Activated T-helper 1 cell treated with anti-CD3 and anti-CD28 coated beads, Interleukin-12 subunit alpha, Interleukin-12 subunit beta, Interleukin-2, Interleukin-4 antibody, amounts not matched to agents 30 ng/mL and 10 ng/mL and 1 ng/mL, durations not matched to agents 14 hours and 24 hours and 36 hours (primary cell): ENCODE results near the gene CCNT1. TPM values are rescaled to one million over a fixed set of nuclear protein-coding genes. Genes with fewer than 3 reads are reported as not detected.
"Not testable (repeated sequence)": the region's sequence is repeated elsewhere in the genome, so short reads cannot be mapped to it uniquely, and the experiment has no call there.

ENCODE experiments used
- DNase-seq: peaks from one replicate; pipeline ENCODE4 v3.0.0; 2021; ENCODE audit warnings: low spot score
- H3K27ac Mint-ChIP-seq: one replicate; pipeline ENCODE4 v1.8.0; 2021; ENCODE audit warnings: mild to moderate bottlenecking, mixed read lengths
- H3K27me3 Mint-ChIP-seq: one replicate; pipeline ENCODE4 v1.8.0; 2022; ENCODE audit warnings: mild to moderate bottlenecking, moderate library complexity, mixed read lengths; ENCODE audit not compliant: insufficient read depth
- H3K36me3 Mint-ChIP-seq: one replicate; pipeline ENCODE4 v1.8.0; 2021; ENCODE audit warnings: low read depth, mixed read lengths
- H3K4me1 Mint-ChIP-seq: one replicate; pipeline ENCODE4 v1.8.0; 2021; ENCODE audit warnings: low read depth, mixed read lengths
- H3K4me3 Mint-ChIP-seq: one replicate; pipeline ENCODE4 v1.8.0; 2021; ENCODE audit warnings: mild to moderate bottlenecking, moderate library complexity, mixed read lengths
- H3K9me3 Mint-ChIP-seq: one replicate; pipeline ENCODE4 v1.8.0; 2021; ENCODE audit warnings: mixed read lengths
- intact Hi-C: fragments of 100-400 bp; cut with micrococcal nuclease; formaldehyde crosslinking; loops from one replicate; pipeline ENCODE4 v1.15.1; 2024
- total RNA-seq: library from RNA; stranded (reverse); gene quantifications from 2 replicates; pipeline ENCODE4 v1.2.3, GENCODE V29; 2022

The CCNT1 gene
- total RNA-seq = 67.2 and 67.7 TPM in 2 replicates

DNA sequence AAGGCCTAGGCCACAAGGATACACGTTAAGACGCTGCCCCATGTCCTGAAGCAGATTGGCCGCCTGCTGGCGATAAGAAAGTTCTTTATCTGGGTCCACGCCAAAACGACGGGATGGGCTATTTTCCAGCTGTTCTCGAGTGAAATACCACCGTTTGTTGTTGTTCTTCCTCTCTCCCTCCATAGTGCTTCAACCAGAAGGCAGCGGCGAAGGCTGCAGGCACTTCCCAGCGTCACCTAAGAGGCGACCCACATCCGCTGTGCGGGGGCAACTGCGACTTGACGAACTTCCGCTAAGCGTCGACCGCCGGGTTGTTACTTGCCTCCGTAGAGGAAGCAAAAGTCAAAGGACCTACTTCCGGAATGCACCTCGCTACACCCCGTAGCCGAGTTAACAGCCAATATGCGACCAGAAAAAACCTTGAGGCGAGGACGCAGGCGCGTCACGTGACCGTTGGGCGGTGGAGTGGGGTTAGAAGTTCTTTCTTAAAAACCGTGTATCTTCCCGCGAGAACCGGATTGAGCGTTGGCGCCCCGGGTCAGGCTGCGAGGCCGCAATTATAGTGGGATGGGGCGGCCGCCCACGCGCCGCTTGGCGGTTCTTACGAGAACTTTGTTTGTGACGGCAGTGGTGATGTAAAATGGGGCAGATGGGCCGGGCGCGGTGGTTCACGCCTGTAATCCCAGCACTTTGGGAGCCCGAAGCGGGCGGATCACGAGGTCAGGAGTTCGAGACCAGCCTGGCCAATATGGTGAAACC lies at the start of gene CCNT1:
CCNT1 (minus strand) TSS at position 215 of the 759 bp plus-strand sequence; CDS start at position 183, 32 bp downstream.
- intact Hi-C loops = loop anchor here (1.0 to 10.0 kb wide), 11 partner anchors 34 to 1012 kb away; partner anchors contain the start of genes ASB8, CACNB3, DDX23 and KANSL2
- peaks cover 23% of the 10 kb centered on the region for H3K9me3 Mint-ChIP-seq
- H3K4me3 Mint-ChIP-seq = peak within 1 kb of the TSS; percentile 90
- H3K27me3 Mint-ChIP-seq = no peaks in the 10 kb centered on the region
- H3K4me1 Mint-ChIP-seq = peaks cover 43% of the 10 kb centered on the region
- H3K36me3 Mint-ChIP-seq = peaks cover 33% of the 10 kb centered on the region
- peak; percentile 99 for DNase-seq
- H3K27ac Mint-ChIP-seq = peak within 1 kb of the TSS; percentile 93

DNA sequence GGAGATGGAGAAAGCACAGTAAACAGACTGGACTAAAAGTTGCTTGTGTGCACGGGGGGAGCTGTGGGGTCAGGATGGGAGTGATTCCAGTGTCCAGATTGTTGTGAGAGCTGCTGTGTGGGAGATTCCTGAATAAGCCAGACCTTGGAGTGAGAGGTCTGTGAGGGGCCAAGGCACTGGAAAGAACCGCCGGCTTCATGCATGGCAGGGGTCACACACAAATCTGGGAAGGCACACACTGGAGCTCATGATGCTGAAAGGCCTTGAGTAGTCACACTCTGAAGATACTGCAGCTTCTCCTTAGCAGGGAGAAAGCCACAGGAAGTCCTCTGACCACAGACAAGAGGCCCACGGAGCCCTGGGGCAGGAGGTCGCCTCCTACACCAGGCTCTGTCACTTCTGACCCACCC lies 49.3 kb upstream of the CCNT1 start:
- no peaks in the 10 kb centered on the region for H3K27me3 Mint-ChIP-seq
- H3K27ac Mint-ChIP-seq = no peak overlapping the region
- H3K9me3 Mint-ChIP-seq = no peaks in the 10 kb centered on the region
- no peak overlapping the region for H3K4me3 Mint-ChIP-seq
- peaks cover 16% of the 10 kb centered on the region for H3K4me1 Mint-ChIP-seq
- intact Hi-C loops = no loop called here
- no peaks in the 10 kb centered on the region for H3K36me3 Mint-ChIP-seq
- peak; percentile 10 for DNase-seq

DNA sequence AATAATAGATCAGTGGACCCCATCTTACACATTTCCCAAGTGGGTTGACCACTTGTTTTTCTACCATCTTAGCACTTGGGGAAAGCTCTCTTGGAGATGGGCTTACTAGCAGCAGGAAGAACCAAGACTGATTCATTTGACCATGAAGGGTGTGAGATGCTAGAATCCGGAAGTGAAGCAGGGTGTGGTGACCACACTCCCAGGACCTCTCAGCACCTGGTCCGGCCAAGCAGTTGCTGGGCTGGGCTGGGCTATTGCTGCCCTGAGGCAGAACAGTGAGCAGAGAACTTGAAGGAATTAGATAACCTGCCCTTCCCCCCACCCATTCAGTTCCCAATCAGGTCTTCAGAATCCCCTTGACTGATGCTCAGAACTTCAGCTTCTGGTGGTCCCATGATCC lies 48.0 kb upstream of the CCNT1 start:
- intact Hi-C loops = no loop called here
- Mint-ChIP-seq H3K9me3 (no peaks in the 10 kb centered on the region), H3K4me1 (peaks cover 16% of the 10 kb centered on the region), H3K36me3 (no peaks in the 10 kb centered on the region), H3K4me3 (no peak overlapping the region), H3K27ac (no peak overlapping the region), H3K27me3 (no peaks in the 10 kb centered on the region)
- no peak for DNase-seq

DNA sequence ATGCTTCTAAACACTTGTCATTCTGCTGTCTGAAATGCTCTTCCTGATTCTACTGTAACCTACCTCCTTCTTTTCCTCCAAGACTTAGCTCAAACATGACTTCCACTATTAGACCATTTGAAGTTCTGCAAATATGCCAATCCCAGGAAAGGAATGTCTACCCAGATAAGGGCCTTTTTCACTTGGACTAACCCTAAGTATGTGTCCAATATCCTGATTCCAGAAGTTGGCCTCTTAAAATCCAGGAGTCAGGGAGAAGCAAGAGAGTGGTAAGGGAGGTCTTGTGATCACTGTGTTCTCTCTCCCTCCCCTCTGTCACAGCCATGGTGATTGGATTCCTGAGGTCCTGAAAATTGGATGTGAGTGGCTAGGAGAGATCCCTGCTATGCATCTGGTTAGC lies 42.2 kb upstream of the CCNT1 start:
- DNase-seq = no peak
- intact Hi-C loops = no loop called here
- no peak overlapping the region for H3K4me3 Mint-ChIP-seq
- no peaks in the 10 kb centered on the region for H3K36me3 Mint-ChIP-seq
- H3K27ac Mint-ChIP-seq = no peak overlapping the region
- no peaks in the 10 kb centered on the region for H3K4me1 Mint-ChIP-seq
- H3K9me3 Mint-ChIP-seq = no peaks in the 10 kb centered on the region
- H3K27me3 Mint-ChIP-seq = peaks cover 3% of the 10 kb centered on the region

DNA sequence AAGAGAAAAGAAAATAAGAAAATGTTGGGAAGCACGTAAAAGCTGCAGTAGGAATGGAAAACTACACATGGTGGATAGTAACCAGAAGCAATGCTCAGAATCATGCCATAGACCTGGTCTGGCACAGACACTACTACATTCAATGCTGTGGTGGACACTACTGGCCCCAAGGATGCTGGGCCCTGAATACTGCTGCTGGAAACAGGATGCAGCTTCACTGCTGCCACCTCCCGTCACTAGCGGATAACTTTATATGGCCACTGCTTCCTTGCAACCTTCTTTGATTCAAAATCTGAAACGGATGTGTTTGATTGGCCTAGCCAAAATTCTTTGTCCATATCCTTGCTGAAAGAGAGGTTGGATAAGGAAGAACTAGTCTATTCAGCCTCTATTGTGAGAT lies 41.7 kb upstream of the CCNT1 start:
- Mint-ChIP-seq H3K27me3 (peaks cover 3% of the 10 kb centered on the region), H3K36me3 (no peaks in the 10 kb centered on the region), H3K4me1 (no peaks in the 10 kb centered on the region), H3K27ac (no peak overlapping the region), H3K9me3 (no peaks in the 10 kb centered on the region), H3K4me3 (no peak overlapping the region)
- intact Hi-C loops = no loop called here
- no peak for DNase-seq

DNA sequence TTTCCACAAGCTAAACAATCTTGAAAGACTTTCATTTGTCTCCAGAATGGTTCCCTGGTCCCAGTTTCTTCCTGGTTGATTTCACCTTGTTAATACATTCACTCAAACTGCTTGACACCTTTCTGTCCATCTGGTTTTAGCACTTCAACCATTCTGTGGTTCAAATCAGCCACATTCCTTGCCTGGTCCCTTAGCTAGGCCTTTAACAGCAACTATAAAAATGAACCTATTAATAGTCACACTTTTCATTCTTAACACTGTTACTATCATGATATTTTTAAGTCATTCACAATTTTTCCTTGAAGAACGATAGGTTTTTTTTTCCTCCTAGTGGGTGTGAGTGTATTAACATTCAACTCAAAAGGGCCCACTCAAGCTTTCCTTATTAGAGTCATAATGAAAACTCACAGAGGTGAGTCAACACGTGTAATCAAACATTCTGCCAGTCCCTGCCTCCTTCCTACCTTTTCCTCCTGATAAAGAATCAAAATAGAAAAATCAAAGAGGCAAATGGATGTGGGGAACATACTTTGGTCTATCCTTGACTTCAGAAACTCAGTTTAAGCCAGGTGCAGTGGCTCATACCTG lies 34.4 kb upstream of the CCNT1 start:
- H3K4me1 Mint-ChIP-seq = peaks cover 15% of the 10 kb centered on the region
- no peak overlapping the region for H3K4me3 Mint-ChIP-seq
- no peak for DNase-seq
- H3K36me3 Mint-ChIP-seq = no peaks in the 10 kb centered on the region
- peaks cover 7% of the 10 kb centered on the region for H3K27me3 Mint-ChIP-seq
- H3K27ac Mint-ChIP-seq = peak overlapping the region; percentile 14
- intact Hi-C loops = loop anchor here (1.0 to 2.0 kb wide), 2 partner anchors 35 to 68 kb away; partner anchors contain the start of genes CCNT1 and KANSL2
- H3K9me3 Mint-ChIP-seq = no peaks in the 10 kb centered on the region

DNA sequence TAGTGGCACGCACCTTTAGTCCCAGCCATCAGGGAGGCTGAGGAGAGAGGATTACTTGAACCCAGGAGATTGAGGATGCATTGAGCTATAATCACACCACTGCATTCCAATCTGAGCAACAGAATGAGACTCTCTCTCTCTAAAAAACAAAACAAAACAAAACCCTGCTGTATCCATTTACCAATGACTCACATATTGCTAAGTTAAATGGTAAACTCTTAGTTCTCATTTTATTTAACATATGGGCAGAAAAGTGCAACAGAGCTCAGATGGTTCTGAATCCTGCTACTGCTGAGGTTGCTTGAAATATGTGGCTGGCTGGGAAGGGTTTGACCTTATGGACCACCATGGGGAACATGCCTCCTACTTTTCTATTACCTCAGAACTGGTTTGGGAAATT lies 33.7 kb upstream of the CCNT1 start:
- no peaks in the 10 kb centered on the region for H3K36me3 Mint-ChIP-seq
- intact Hi-C loops = loop anchor here (2.0 kb wide), 1 partner anchor 67 kb away; the partner anchor contains the start of gene KANSL2
- H3K27ac Mint-ChIP-seq = no peak overlapping the region
- H3K9me3 Mint-ChIP-seq = no peaks in the 10 kb centered on the region
- no peak overlapping the region for H3K4me3 Mint-ChIP-seq
- H3K27me3 Mint-ChIP-seq = peaks cover 8% of the 10 kb centered on the region
- H3K4me1 Mint-ChIP-seq = peaks cover 15% of the 10 kb centered on the region
- no peak for DNase-seq

DNA sequence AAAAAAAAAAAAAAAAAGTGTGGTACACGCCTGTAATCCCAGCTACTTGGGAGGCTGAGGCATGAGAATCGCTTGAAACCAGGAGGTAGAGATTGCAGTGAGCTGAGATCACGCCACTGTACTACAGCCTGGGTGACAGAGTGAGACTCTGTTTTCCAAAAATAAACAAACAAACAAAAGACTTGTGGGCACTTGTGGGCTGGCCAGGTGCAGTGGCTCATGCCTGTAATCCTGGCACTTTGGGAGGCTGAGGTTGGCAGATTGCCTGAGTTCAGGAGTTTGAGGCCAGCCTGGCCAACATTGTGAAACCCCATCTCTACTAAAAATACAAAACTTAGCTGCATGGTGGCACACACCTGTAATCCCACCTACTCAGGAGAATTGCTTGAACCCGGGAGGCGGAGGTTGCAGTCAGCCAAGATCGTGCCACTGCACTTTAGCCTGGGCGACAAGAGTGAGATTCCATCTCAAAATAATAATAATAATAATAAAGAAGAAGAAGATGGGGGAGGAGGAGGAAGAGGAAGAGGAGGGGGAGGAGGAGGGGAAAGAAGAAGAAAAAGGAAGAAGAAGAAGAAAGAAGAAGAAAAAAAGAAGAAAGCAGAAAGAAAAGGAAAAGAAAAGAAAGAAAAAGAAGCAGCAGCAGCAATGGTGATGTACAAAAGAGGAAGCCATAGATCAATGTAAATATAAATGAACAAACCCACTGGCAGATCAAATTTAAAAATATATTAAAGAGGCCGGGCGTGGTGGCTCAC lies 27.9 kb upstream of the CCNT1 start:
- no peaks in the 10 kb centered on the region for H3K4me1 Mint-ChIP-seq
- H3K27me3 Mint-ChIP-seq = peaks cover 23% of the 10 kb centered on the region

DNA sequence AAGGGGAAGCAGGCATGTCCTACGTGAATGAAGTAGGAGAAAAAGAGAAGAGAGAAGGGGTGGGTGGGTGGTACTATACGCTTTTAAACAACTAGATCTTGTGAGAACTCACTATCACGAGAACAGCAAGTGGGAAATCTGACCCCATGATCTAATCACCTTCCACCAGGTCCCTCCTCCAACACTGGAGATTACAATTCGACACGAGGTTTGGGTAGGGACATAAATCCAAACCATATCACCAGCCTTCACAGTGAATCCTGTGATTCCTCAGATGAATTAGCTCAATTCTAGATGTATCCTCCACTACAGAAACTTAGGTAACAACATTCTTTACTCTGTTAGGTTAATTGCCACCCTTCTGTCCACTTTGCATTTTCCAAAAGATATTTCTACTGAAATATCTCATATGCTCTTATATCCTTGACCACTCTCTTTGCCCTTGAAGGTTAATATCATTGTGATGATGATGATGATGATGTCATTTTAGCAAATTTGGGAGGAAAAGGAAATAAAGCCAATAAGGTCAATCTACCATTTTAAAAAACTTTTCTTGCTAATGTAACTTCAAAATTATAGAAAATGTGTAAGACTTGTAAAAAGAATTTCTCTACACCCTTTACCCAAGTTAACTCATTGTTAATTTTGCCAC lies 23.2 kb upstream of the CCNT1 start:
- Mint-ChIP-seq H3K27me3 (peaks cover 25% of the 10 kb centered on the region), H3K4me1 (no peaks in the 10 kb centered on the region), H3K36me3 (no peaks in the 10 kb centered on the region), H3K9me3 (no peaks in the 10 kb centered on the region), H3K4me3 (no peak overlapping the region), H3K27ac (no peak overlapping the region)
- DNase-seq = no peak
- intact Hi-C loops = no loop called here

More for the DNA sequence above, 27.9 kb upstream of the CCNT1 start:
- intact Hi-C loops = no loop called here
- H3K27ac Mint-ChIP-seq = no peak overlapping the region
- no peaks in the 10 kb centered on the region for H3K9me3 Mint-ChIP-seq
- no peak for DNase-seq
- H3K4me3 Mint-ChIP-seq = no peak overlapping the region
- no peaks in the 10 kb centered on the region for H3K36me3 Mint-ChIP-seq

DNA sequence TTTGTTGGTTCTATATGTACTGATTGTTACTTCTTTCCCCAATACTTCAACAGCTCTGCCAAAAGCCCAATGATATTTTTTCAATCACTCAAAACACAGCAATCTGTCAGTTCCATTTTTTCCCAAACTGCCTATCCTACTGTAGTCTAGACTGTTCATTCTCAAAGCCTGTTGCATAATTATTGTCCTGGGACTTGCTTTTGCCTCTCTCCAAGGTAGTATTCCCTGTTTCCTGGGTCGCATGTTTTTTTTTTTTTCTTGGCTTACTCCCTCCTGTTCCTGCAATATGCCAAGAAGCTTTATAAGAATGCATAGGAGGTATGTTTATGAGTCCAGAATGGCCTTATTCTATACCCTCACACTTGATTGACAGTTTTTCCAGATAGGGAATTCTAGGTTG lies 19.9 kb upstream of the CCNT1 start:
- Mint-ChIP-seq H3K27me3 (peaks cover 21% of the 10 kb centered on the region), H3K27ac (no peak overlapping the region), H3K36me3 (no peaks in the 10 kb centered on the region), H3K4me3 (no peak overlapping the region), H3K9me3 (no peaks in the 10 kb centered on the region), H3K4me1 (no peaks in the 10 kb centered on the region)
- intact Hi-C loops = no loop called here
- DNase-seq = no peak

DNA sequence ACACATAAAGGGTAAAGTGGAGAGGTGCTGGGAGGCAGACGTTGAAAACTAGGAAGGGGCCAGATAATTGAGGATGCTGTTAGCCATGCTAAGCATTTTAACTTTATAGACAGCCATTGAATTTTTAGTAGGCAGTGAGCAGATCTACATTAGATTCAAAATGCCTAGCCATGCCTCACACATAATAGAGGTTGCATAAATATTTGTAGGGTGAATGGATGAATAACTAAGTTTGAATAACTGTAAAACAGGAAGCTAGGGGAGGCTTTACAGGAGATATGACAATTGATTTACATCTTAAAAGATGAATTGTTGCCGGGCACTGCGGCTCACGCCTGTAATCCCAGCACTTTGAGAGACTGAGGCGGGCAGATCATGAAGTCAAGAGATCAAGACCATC lies 12.3 kb upstream of the CCNT1 start:
- Mint-ChIP-seq H3K27ac (no peak overlapping the region), H3K27me3 (peaks cover 2% of the 10 kb centered on the region), H3K4me1 (no peaks in the 10 kb centered on the region), H3K4me3 (no peak overlapping the region), H3K9me3 (no peaks in the 10 kb centered on the region), H3K36me3 (no peaks in the 10 kb centered on the region)
- no peak for DNase-seq
- intact Hi-C loops = no loop called here

DNA sequence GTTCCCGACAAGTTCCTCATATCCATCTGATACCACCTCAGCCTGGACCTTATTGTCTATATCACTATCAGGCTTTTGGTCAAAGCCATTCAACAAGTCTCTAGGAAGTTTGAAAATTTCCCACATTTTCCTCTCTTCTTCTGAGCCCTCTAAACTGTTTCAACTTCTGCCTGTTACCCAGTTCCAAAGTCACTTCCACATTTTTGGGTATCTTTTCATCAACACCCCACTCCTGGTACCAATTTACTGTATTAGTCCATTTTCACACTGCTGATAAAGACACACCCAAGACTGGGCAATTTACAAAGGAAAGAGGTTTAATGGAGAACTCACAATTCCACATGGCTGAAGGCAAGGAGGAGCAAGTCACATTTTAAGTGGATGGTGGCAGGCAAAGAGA lies 4.2 kb upstream of the CCNT1 start:
- intact Hi-C loops, H3K27ac Mint-ChIP-seq, H3K4me3 Mint-ChIP-seq, DNase-seq, H3K27me3 Mint-ChIP-seq: not testable (repeated sequence)
- peaks cover 15% of the 10 kb centered on the region for H3K36me3 Mint-ChIP-seq
- peaks cover 16% of the 10 kb centered on the region for H3K4me1 Mint-ChIP-seq
- H3K9me3 Mint-ChIP-seq = peaks cover 23% of the 10 kb centered on the region
